Measurements from ENCODE around the gene LSG1.

DNA sequence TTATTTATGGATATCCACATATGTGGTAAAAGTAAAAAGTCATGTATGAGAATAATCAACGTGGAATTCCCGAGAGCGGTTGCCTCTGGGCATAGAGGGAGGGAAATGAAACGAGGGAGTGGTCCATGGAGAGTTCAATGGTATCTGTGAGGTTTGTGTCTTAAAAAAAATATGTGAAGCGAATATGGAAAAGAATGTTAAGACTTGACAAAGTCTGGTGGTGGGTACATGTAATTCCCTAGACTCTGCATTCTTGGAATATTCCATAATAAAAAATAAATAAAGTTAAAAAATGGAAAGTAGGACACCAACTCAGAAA is 42.1 kb upstream of the LSG1 start:
- TF ChIP-seq, protein P1, sequence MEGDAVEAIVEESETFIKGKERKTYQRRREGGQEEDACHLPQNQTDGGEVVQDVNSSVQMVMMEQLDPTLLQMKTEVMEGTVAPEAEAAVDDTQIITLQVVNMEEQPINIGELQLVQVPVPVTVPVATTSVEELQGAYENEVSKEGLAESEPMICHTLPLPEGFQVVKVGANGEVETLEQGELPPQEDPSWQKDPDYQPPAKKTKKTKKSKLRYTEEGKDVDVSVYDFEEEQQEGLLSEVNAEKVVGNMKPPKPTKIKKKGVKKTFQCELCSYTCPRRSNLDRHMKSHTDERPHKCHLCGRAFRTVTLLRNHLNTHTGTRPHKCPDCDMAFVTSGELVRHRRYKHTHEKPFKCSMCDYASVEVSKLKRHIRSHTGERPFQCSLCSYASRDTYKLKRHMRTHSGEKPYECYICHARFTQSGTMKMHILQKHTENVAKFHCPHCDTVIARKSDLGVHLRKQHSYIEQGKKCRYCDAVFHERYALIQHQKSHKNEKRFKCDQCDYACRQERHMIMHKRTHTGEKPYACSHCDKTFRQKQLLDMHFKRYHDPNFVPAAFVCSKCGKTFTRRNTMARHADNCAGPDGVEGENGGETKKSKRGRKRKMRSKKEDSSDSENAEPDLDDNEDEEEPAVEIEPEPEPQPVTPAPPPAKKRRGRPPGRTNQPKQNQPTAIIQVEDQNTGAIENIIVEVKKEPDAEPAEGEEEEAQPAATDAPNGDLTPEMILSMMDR (IDR thresholded peaks at IDR 0.05; ENCODE audit: insufficient read depth, low read length, poor library complexity, severe bottlenecking), result no peak
- no peak for TF ChIP-seq EZH2phosphoT487 (conservative IDR thresholded peaks at IDR 0.05; ENCODE audit: low read length)
